ENCODE data around the gene CDC42BPB.
"Not testable (repeated sequence)": the region's sequence is repeated elsewhere in the genome, so short reads cannot be mapped to it uniquely, and the experiment has no call there.

Gene CDC42BPB

DNA sequence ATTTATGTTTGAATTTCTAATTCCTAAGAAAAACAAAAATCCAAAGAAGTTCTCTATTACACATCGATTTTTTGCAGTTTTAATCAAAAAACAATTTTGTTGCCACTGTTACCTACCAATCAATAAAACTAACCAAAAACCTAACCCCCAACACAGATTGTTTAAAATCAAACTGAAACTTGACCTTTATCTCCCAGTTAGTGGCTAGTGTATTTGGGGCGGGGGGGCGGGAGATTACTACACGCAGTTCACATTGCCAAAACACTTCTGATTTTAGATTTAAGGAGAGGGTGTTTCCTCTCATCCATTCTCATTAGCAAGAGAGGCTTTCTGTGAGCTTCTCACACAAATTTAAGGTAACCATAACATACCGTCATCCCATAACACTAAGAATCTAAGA lies 6.4 kb downstream of the CDC42BPB start:
- no peak for DNase-seq

DNA sequence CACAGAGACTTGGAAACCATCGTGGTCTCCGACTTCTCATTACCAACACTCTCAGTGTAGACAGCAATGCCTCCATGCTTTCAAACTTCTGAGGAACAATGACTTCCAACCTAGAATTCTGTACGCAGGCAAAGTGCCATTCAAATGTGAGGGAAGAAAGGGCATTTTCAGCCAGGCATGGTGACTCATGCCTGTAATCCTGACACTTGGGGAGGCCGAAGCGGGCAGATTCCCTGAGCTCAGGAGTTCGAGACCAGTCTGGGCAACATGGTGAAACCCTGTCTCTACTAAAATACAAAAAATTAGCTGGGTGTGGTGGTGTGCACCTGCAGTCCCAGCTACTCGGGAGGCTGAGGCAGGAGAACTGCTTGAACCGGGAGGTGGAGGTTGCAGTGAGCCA lies 9.9 kb downstream of the CDC42BPB start:
- DNase-seq, result not testable (repeated sequence)

DNA sequence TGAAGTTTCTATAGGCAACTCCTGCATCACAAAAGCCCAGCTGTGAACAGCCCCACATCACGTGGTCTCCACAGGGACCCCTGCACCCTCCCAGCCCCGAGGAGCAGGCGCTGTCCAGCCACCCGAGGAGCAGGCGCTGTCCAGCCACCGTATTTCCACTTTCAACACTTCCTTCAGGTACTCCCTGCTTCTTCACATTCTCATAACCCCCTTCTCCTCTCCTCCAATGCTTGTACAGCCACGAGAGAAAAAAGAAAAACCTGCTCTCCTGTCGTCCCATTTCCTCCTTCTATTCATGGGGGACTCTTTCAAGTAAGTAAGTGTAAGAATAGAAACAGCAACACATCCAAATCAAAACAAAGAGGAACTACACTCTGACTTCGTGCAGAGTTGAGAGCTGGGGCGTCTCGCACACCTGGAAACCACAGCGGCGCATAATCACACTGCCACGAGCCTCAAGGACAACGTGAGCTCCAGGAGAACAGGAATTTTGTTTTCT lies 11.9 kb downstream of the CDC42BPB start:
- no peak for DNase-seq

DNA sequence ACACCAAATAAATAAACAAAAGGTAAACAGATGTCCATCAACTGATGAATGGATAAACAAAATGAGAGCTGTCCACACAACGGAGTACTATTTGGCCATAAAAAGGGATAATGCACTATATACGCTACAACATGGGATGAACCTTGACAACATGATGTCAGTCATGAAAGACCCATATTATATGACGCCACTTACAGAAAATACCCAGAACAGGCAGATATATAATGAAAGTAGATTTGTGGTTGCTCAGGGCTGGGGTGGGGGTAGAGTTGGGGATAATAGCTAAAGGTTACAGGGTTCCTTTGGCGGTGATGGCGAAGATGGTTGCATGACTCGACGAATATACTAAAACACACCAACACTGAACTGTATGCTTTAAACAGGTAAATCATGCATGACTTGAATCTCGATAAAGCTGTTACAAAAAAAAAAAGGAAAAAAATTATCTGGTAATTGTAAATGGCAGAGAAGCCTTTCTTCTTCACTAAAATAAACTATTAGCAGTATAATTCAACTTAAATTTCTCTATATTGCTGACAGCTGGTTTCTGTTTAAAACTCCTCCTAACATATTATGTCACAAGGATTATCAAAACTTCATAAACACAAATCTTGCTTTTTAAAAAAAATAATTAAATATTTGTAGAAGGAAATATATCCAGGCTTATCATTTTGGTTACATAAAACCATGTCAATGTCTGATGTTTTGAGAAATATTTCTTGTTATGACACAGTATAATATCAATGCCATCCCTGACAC lies 13.9 kb downstream of the CDC42BPB start:
- no peak for DNase-seq

DNA sequence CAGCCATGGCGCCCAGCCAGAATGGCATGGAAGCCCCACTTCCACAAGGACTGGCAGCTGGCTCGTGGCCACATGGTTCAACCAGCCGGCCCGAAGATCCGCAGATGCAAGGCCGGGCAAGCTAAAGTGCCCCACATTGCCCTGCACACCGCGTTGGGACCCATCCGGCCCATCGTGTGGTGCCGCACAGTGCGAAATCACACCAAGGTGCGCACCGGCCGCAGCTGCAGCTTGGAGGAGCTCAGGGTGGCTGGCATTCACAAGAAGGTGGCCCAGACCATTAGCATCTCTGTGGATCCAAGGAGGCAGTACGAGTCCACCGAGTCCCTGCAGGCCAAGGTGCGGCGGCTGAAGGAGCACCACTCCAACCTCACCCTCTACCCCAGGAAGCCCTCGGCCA lies 15.9 kb downstream of the CDC42BPB start:
- DNase-seq, result no peak

DNA sequence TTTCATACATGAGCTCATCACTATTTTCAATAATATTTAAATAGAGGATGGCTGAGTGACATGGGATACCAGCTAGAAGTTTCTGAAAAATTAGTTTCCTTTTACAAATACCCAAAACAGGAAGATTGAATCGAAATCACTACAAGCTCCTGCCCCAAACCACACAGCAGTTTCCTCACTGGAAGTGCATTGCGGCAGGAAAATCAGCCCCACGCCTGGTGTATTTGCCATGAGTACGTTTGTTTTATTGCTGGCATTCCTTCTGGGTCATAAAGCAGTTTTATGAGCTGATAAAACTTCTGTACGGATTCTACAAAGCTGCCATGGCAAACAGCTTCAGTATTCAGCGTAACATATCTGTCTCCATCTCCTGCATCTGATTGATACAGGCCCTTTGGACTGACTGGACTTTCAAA lies 23.7 kb downstream of the CDC42BPB start:
- no peak for DNase-seq

DNA sequence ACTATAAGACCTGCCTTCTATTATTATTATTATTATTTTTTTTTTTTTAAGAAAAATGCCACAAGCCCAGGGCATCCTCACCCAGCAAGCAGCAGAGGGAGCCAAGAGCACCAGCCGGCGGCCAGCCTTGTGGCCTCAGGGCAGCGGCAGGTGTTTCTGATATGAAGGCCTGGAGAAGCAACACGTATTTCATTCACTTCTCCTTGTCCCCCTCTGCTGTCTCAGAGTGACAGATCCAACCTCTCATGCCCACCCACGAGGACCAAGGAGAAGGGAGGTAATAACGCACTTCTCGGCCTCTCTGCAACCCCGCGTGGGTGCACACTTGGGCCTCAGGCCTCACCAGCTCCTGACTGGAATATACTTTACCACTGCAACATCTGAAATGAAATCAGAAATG lies 25.4 kb downstream of the CDC42BPB start:
- no peak for DNase-seq

DNA sequence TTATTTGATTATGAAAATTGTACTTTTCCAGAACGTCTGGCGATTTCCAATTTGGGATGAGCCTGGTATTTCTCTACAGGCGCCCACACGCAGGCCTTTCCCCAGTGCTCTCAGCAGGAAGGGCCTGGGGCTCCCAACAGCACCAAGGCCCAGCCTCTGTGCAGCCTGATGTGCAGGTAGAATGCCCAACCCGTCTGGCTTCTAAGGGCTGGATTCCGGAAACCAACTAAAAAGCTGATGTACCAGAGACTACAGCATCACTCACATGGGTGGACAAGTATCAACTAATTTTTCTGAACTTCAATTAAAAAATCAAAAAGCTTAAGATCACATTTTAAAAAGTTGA lies 25.8 kb downstream of the CDC42BPB start:
- no peak for DNase-seq

DNA sequence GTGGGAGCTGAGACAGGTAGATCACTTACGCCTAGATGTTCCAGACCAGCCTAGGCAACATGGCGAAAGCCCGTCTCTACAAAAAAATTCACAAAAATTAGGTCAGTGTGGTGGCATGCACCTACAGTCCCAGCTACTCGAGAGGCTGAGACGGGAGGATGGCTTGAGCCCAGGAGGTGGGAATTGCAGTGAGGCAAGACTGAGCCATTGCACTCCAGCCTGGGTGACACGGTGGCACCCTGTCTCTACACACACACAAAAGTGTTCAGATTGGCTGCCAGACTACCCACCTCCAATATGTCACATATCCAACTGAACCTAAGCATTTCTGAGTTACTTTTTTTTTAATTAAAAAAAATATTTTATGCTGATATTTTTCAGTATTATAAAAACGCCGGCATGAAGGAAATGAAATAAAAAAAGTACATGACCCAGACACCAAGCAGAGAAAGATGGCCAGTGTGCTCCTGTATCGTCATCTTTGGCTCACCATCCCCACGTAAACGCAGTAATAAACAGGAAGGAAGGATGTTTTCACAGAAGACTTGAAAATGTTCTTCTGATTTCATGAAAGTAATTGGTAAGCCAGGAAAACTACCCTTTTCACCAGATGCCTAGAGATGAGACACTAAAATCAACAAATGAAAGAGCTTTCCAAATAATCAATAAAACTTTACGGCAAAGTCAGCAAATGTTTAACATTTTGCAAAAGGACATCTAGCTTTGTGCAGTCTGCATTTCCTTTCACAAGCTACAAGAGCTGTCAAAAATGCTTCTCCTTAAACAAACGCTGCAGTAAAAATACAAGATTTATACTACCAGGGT lies 26.4 kb downstream of the CDC42BPB start:
- no peak for DNase-seq

DNA sequence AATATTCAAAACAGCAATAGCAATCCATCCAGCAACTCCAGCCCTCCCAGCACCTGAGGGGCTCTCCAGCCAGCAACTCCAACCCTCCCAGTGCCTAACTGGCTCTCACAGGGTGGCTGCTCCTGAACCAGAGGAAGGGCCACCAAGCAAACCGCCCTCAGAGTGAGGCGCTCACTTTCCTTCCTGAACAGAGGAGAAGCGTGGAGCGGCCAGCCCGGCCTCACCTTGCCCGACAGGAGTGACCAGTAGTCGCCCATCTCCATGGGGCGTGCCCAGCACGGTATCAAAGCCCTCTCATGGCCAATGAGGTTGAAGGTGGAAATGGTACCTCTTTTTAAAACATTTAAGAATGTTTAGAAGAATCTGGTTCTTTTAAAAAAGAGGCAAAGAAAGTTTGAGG lies 27.4 kb downstream of the CDC42BPB start:
- no peak for DNase-seq

DNA sequence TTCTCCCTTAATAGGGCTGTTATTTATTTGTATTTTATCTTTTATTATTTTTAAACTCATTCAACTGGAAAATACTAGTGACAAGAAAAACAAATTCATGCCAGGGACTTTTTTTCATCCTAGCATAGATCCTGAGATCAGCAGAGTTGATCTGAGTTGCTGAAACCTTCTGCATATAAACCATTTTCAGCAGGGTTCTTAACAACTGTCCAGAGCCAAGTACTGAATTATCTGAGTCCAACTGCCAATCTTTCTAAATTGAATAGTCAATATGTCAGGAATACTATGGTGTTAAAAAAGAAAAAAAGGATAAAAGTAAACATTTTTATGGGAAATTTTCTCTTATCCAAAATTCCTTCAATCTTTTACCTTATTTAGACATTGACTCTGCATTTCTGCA lies 28.6 kb downstream of the CDC42BPB start:
- no peak for DNase-seq

DNA sequence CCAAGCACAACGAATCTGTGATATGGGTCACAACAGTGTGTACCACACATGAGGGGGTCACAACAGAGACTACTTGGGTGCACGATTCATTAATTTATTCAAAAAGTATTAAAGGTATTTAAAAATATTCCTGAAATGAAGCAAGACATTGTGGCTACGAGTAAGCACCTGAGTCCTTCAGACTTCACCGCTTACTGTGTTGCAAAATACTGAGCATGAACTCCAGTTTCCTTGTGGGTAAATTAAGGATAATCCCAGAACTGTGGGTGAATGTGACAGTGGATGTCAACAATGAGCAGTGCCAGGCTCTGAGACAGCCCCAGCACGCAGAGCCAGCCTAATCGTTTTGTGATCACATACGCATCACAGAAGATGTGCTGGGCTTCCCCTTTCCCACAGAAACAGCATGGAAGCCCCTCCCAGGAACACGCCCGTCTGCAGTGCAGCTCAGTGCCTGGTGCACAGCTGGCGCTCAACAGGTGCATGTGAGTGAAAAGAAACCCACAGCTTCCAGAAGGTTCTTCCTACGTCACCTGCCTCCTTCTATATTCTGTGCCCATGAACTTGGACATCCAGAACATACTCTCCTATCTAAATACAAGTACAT lies 29.1 kb downstream of the CDC42BPB start:
- no peak for DNase-seq

DNA sequence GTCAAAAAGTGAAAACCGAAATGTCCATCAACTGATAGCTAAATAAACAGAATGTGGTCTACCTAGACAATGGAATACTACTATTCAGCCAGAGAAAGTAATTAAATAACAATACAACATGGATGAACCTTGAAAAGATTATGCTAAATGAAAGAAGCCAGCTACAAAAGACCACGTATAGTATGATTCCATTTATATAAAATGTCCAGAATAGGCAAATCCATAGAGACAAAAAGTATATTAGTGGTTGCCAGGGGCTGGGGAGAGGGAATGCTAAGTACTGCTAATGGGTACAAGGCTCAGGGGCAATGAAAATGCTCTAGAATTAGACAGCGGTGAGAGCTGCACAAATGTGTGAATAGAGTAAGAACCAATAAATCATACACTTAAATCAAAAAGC lies 29.9 kb downstream of the CDC42BPB start:
- no peak for DNase-seq

DNA sequence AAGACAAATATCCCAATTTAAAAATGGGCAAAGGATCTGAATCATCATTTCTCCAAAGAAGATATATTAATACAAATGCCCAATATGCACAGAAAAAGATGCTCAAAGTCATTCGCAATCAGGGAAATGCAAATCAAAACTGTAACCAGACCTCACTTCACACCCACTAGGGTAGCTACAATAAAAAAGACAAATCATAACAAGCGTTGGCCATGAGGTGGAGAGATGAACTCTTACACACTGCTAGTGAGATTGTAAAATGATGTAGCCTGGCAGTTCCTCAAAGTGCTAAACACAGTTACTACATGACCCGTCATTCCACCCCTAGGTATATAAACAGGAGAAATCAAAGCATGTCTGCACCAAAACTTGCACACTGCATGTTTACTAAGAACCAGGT lies 30.4 kb downstream of the CDC42BPB start:
- DNase-seq, result no peak

DNA sequence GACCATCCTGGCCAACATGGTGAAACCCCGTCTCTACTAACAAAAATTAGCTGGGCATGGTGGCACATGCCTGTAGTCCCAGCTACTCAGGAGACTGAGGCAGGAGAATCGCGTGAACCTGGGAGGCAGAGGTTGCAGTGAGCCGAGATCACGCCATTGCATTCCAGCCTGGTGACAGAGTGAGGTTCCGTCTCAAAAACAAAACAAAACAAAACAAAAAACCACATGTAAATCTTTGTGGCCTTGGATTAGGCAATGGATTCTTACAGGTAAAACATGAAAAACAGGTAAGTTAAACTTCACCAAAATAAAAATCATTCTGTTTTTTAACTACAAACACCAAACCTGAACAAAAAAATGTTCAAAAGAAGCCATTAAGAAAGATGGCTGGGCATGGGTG lies 31.2 kb downstream of the CDC42BPB start:
- not testable (repeated sequence) for DNase-seq

DNA sequence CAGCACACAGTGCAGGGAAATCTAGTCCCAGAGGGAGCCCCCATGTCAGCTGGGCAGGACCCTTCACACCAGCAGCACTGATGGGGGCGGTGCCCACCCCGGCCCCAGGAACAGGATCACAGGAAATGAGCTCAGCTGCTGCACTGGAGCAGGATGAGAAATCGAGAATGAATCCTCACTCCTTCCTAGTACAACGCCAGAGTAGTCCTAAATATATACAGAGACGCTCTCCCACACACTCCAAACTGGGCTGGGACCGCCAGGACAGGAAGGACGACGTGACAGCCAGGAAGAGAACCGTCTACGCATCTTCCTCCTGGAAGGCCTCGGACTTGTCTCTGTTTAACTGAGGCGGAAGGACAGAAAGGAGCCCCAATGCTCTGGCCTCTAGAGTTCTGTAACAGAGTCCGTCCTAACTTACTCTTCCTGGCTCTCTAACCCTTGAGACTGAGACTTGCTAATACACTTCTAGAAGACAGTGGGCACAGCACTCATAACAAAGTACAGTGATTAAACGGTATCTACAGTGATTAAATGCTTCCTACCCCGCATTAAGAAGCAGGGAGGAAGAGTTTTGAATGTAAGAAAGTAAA lies 33.4 kb downstream of the CDC42BPB start:
- no peak for DNase-seq

DNA sequence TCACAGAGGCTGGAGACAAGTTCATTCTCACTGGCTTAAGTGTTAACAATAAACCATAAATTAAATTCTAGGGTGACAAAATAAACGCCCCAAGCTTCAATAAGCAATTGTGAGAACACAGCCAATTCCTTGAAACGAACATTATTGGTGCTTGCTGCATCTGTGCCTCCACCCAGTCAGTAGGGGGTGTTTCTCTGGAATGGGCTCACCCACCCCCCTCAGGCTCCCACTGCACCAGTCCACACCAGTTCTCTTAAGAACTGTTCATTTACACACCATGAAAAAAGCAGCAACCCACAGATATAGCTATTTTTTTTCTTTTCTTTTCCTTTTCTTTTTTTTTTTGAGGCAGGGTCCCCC lies 34.7 kb downstream of the CDC42BPB start:
- no peak for DNase-seq

DNA sequence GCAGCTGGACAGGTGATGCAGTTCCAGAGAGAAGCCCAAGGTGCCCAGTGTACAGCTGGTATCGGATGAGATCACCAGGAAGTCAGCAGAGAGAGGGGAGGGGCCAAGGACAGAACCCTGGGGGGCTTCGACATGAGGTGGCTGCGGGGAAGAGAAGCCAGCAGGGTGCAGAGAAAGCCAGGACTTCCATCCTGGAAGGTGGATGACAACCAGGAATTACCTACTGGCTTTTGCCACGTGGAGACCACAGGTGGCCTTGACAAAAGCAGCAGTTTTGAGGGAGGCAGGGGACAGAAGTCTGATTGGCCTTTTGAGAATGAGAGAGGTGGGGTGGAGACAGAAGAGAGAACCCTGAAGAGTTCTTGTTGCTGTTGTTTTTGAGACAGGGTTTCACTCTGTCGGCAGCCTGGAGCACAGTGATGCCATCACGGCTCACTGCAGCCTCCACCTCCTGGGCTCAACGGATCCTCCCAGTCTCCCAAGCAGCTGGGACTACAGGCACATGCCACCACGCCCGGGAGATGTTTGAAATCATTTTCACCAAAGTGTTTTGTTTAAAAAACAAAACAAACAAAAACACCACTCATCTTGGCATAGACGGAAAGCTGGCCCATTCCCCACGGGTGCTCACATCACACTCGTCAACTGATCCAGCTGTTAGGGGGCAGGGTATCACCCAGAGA lies 35.2 kb downstream of the CDC42BPB start:
- DNase-seq, result peak; percentile 41

DNA sequence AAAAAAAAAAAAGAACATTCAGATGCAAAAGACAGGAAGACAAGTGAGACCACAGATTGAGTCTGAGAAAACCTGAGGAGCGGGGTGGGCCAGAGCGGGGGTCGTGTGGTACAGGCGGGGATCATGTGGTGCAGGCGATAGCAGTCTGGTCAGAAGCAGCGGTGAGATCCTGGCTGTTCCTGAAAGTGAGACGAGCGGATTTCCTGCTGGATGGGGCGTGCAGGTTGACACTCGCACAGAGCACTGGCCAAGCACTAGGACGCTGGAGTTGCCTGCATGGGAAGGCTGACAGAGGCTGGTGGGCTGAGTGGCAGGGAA lies 35.7 kb downstream of the CDC42BPB start:
- DNase-seq, result no peak

DNA sequence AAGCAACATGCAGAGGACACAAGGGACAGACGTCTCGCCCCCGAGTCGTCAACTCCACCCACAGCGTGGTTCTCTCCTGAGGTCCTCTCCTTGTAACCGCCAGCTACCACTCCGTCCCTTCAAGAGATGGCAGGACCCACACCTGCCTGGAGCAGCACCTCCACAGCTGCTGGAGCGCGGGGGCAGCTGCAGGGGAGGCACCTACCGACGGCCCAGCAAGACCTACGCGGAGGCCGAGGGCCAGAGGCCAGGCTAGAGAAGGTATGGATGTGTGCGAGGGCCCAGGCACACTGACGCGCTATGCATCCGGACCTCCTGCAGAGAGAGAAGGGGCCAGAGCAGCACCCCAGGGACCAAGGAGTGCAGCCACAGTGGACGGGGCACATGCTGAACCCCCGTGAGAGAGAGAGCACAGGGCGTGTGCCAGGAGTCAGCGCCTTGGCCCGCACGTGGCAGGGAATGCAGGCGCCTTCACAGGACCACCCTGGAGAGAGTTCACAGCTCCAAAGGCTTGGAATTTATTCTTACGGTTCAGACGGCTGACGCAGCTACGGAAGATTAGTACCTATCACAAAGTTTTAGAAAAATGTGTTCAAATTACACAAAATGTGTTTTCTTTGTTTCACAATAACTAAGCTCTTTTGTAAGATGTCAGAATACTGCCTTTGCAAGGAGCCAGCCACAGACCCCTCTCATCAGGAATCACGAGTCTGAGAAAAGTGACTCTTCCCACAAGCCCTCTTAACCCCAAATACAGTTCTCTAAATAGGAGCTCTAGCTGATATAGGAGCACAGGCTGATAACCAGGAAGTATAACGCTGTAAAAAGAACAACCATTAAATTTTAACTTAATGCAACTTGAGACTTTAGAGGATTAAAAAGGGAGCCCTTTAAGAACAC lies 36.8 kb downstream of the CDC42BPB start:
- DNase-seq, result no peak

DNA sequence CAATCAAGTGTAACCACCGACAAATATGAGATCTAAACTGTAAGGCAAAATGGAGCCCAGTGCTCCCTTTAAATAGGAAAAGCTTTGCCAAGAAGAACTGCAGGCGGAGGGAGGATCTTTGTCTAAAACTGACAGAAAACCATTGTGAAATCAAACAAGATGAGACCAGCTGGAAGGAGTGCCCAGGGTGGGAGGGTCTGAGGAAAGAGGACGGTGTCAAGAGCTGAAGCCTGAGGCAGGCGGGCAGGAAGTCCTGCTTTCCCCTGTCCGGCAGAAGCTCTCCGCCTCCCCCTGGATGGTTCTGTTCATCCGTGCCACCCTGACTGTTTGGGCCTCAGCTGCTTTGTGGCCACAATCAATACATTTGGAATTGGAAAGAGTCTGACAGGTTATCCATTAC lies 37.5 kb downstream of the CDC42BPB start:
- DNase-seq, result no peak

DNA sequence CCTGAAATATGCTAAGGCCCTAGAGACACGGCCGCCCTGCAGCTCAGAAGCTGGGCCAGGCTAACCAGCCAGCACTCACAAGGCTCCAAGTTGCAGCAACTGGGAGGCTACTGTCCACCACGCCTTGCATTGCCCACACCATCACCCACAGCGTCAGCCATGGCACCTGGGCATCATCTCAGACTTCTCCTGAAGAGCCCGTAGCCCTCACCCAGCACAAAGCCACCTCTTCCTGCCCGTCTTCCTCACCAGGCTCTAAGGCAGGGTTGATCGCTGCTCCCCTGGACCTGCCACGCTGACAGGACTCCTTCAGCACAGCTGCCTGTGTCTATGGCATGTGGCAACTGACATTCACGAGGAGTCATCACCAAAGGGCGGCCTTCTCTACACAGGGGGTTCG lies 38.1 kb downstream of the CDC42BPB start:
- no peak for DNase-seq

Data from right kidney (tissue), 1 donor.